ENCODE results near the gene CHCHD10.

GRCh38 chr22:23796461-23796860 is 28.7 kb upstream of the CHCHD10 start:
- TF ChIP-seq IRF3 (IDR thresholded peaks at IDR 0.05; ENCODE audit: low read depth, low read length) (no peak), RCOR1 (IDR thresholded peaks at IDR 0.05; ENCODE audit: low read length) (no peak), USF2 (IDR thresholded peaks at IDR 0.05; ENCODE audit: borderline replicate concordance, low read depth, low read length) (no peak), SMC3 (IDR thresholded peaks at IDR 0.05; ENCODE audit: low read depth, low read length) (no peak), GABPA (IDR thresholded peaks at IDR 0.05; ENCODE audit: low read depth) (no peak), RAD21 (IDR thresholded peaks at IDR 0.05; ENCODE audit: low read length) (no peak), CTCF (IDR thresholded peaks at IDR 0.05) (no peak), REST (IDR thresholded peaks at IDR 0.05; ENCODE audit: low read depth, low read length) (no peak), ELF1 (IDR thresholded peaks at IDR 0.05) (no peak), TEAD4 (IDR thresholded peaks at IDR 0.05; ENCODE audit: borderline replicate concordance, insufficient read depth) (no peak), EP300 (IDR thresholded peaks at IDR 0.05; ENCODE audit: borderline replicate concordance in 1 of 2, low read depth in 1 of 2, low read length in 1 of 2) (no peak)
